Hepatocyte (in vitro differentiated cells): ENCODE results near the gene OR5L2.

ENCODE experiments used
- EZH2 ChIP-seq: fragments of 200-600 bp; sonication (generic); IDR thresholded peaks from 2 replicates; pipeline ENCODE4 v1.6.1; 2016; ENCODE audit warnings: antibody characterized with exemption, mild to moderate bottlenecking, borderline replicate concordance
- EZH2phosphoT487 ChIP-seq: fragments of 200-600 bp; sonication (generic); IDR thresholded peaks from one replicate; pipeline ENCODE4 v1.6.1; 2018; ENCODE audit warnings: antibody characterized with exemption, mild to moderate bottlenecking, low read depth, moderate library complexity; ENCODE audit not compliant: unreplicated experiment, severe bottlenecking
- TF ChIP-seq, protein P1 (sequence below): fragments of 200-600 bp; sonication (generic); IDR thresholded peaks from 2 replicates; pipeline ENCODE4 v1.5.1; 2016; ENCODE audit warnings: antibody characterized with exemption, mild to moderate bottlenecking; ENCODE audit not compliant: poor library complexity

DNA sequence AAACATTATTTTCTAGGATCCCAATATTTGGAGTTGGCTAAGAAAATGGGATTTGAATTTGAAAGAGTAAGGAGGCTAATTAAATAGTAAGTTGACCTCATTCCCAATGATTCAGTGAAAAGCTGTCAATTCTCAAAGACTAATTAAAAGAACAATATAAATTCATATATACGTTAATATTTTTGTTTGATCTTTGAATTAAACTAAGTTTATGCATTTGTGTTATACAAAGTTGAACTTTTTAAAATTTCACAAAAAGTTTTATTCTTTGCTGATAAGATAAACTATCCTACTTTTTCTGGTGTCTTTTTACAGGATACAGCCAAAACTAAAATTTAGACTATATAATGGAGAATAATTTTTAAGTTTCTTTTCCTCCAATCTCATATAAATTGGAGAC, 16.0 kb upstream of the OR5L2 start, which contains the start of gene OR5L1:
- TF ChIP-seq EZH2phosphoT487 (no peak), EZH2 (no peak)
- TF ChIP-seq, protein P1, sequence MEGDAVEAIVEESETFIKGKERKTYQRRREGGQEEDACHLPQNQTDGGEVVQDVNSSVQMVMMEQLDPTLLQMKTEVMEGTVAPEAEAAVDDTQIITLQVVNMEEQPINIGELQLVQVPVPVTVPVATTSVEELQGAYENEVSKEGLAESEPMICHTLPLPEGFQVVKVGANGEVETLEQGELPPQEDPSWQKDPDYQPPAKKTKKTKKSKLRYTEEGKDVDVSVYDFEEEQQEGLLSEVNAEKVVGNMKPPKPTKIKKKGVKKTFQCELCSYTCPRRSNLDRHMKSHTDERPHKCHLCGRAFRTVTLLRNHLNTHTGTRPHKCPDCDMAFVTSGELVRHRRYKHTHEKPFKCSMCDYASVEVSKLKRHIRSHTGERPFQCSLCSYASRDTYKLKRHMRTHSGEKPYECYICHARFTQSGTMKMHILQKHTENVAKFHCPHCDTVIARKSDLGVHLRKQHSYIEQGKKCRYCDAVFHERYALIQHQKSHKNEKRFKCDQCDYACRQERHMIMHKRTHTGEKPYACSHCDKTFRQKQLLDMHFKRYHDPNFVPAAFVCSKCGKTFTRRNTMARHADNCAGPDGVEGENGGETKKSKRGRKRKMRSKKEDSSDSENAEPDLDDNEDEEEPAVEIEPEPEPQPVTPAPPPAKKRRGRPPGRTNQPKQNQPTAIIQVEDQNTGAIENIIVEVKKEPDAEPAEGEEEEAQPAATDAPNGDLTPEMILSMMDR = no peak
